Breast epithelium (tissue), 3 donors: ENCODE measurements around the gene ANXA6.

ENCODE experiments used
- CTCF ChIP-seq, 3 donors: fragments of 450-650 bp; IDR thresholded peaks; one replicate each; pipeline ENCODE4 v1.5.1; 2016 to 2017; ENCODE audit warnings: antibody characterized with exemption in 3 of 3, mild to moderate bottlenecking in 3 of 3, moderate library complexity in 3 of 3
- POLR2A ChIP-seq: fragments of 450-650 bp; IDR thresholded peaks from one replicate; pipeline ENCODE4 v1.6.1; 2016; ENCODE audit warnings: antibody characterized with exemption, mild to moderate bottlenecking, moderate library complexity
- POLR2AphosphoS5 ChIP-seq, 3 donors: sonication (generic); formaldehyde crosslinking; IDR thresholded peaks; one replicate each; pipeline ENCODE4 v1.6.1; 2017; ENCODE audit warnings: antibody characterized with exemption in 3 of 3

DNA sequence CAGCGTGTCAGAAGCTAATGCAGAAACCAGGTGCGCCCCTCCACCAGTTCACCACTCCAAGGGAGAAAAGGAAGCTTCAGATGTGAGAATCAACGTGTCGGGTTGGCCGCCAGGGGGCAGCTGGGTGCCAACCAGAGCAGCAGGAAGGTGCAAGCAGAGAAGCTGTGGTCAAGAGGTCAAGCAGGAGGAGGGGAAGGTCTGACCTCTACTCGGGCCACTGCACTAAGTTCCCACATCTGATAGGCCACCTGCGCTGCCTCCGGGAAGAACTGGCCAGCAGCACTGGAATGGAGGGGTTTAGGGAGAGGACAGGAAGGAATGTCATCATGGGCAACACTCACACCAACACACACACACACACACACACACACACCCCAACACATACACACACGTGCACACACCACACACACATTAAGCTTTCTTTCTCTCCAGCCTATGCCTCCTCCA, 31.4 kb downstream of the ANXA6 start:
- TF ChIP-seq CTCF (IDR thresholded peaks at IDR 0.05) (peak; percentile 84 to 90 (median 89)), POLR2A (no peak), POLR2AphosphoS5 (IDR thresholded peaks at IDR 0.05) (peak in 2 of 3 donors; percentile 36 to 37)
